ENCODE results near the gene NPM1.
A peak's percentile ranks its signal among the peaks of the same experiment; 100 is the strongest.

NPM1 gene

GRCh38 chr5:171367424-171368370 lies 20.0 kb upstream of the NPM1 start:
- TF ChIP-seq ZNF8 (CRISPR knock-in tag; IDR thresholded peaks at IDR 0.05) (no peak), GLIS3 (CRISPR knock-in tag; IDR thresholded peaks at IDR 0.05) (no peak), PATZ1 (CRISPR knock-in tag; IDR thresholded peaks at IDR 0.05; ENCODE audit: borderline replicate concordance) (no peak), CSDC2 (CRISPR knock-in tag; IDR thresholded peaks at IDR 0.05) (no peak)
- TF ChIP-seq, protein P1, sequence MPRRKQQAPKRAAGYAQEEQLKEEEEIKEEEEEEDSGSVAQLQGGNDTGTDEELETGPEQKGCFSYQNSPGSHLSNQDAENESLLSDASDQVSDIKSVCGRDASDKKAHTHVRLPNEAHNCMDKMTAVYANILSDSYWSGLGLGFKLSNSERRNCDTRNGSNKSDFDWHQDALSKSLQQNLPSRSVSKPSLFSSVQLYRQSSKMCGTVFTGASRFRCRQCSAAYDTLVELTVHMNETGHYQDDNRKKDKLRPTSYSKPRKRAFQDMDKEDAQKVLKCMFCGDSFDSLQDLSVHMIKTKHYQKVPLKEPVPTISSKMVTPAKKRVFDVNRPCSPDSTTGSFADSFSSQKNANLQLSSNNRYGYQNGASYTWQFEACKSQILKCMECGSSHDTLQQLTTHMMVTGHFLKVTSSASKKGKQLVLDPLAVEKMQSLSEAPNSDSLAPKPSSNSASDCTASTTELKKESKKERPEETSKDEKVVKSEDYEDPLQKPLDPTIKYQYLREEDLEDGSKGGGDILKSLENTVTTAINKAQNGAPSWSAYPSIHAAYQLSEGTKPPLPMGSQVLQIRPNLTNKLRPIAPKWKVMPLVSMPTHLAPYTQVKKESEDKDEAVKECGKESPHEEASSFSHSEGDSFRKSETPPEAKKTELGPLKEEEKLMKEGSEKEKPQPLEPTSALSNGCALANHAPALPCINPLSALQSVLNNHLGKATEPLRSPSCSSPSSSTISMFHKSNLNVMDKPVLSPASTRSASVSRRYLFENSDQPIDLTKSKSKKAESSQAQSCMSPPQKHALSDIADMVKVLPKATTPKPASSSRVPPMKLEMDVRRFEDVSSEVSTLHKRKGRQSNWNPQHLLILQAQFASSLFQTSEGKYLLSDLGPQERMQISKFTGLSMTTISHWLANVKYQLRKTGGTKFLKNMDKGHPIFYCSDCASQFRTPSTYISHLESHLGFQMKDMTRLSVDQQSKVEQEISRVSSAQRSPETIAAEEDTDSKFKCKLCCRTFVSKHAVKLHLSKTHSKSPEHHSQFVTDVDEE (CRISPR knock-in tag; IDR thresholded peaks at IDR 0.05) = no peak

GRCh38 chr5:171369056-171369455 lies 18.6 kb upstream of the NPM1 start:
- TF ChIP-seq CSRNP3 (CRISPR knock-in tag; IDR thresholded peaks at IDR 0.05) (no peak), GLIS3 (CRISPR knock-in tag; IDR thresholded peaks at IDR 0.05) (no peak), PATZ1 (CRISPR knock-in tag; IDR thresholded peaks at IDR 0.05; ENCODE audit: borderline replicate concordance) (no peak), TOX (CRISPR knock-in tag; IDR thresholded peaks at IDR 0.05; ENCODE audit: borderline replicate concordance) (no peak), ZNF8 (CRISPR knock-in tag; IDR thresholded peaks at IDR 0.05) (no peak), ZC3H10 (CRISPR knock-in tag; IDR thresholded peaks at IDR 0.05) (no peak), BACH2 (CRISPR knock-in tag; IDR thresholded peaks at IDR 0.05; ENCODE audit: borderline replicate concordance) (no peak), ZFP30 (CRISPR knock-in tag; IDR thresholded peaks at IDR 0.05) (no peak), CREB5 (CRISPR knock-in tag; IDR thresholded peaks at IDR 0.05; ENCODE audit: low read depth) (no peak), ZNF565 (CRISPR knock-in tag; conservative IDR thresholded peaks at IDR 0.05; ENCODE audit: low read depth) (no peak), ISL1 (CRISPR knock-in tag; IDR thresholded peaks at IDR 0.05) (no peak), ESRRG (CRISPR knock-in tag; IDR thresholded peaks at IDR 0.05) (no peak), PPARA (CRISPR knock-in tag; IDR thresholded peaks at IDR 0.05; ENCODE audit: borderline replicate concordance) (no peak), ARNTL (CRISPR knock-in tag; IDR thresholded peaks at IDR 0.05; ENCODE audit: borderline replicate concordance, low read depth) (no peak), SNAI2 (CRISPR knock-in tag; IDR thresholded peaks at IDR 0.05) (no peak), POU6F1 (CRISPR knock-in tag; IDR thresholded peaks at IDR 0.05; ENCODE audit: borderline replicate concordance, low read depth) (no peak), RARB (CRISPR knock-in tag; IDR thresholded peaks at IDR 0.05) (no peak), TCF4 (CRISPR knock-in tag; IDR thresholded peaks at IDR 0.05; ENCODE audit: borderline replicate concordance) (no peak), ZNF70 (CRISPR knock-in tag; IDR thresholded peaks at IDR 0.05) (no peak)
- TF ChIP-seq, protein P1 (CRISPR knock-in tag; IDR thresholded peaks at IDR 0.05) = no peak

More at GRCh38 chr5:171367424-171368370, 20.0 kb upstream of the NPM1 start:
- peak; percentile 63; the same call in 2 of the 3 replicates for ATAC-seq

More at GRCh38 chr5:171369056-171369455, 18.6 kb upstream of the NPM1 start:
- no peak for ATAC-seq

Data from SK-N-SH treated with all-trans-retinoic acid at 6 μM for 48 hours (cell line).